ENCODE data around the gene FAM47E.
"Not testable (repeated sequence)": the region's sequence is repeated elsewhere in the genome, so short reads cannot be mapped to it uniquely, and the experiment has no call there.

Gene FAM47E

GRCh38 chr4:76277667-76278066 is 26.1 kb downstream of the FAM47E start:
- H3K36me3 ChIP-seq: no peaks in the 10 kb centered on the region
- no peak overlapping the region for H3K27ac ChIP-seq
- no peak overlapping the region for H3K4me2 ChIP-seq
- H3K4me3 ChIP-seq: no peak overlapping the region
- no peaks in the 10 kb centered on the region for H3K9me3 ChIP-seq
- H3K4me1 ChIP-seq: no peaks in the 10 kb centered on the region
- no peaks in the 10 kb centered on the region for H4K20me1 ChIP-seq
- no peaks in the 10 kb centered on the region for H3K27me3 ChIP-seq
- TF ChIP-seq Cebpa-rat (IDR thresholded peaks at IDR 0.05): no peak
- no peak overlapping the region for H3K9ac ChIP-seq

GRCh38 chr4:76278583-76278982 is 27.1 kb downstream of the FAM47E start:
- Histone ChIP-seq H3K27ac (no peak overlapping the region), H3K36me3 (no peaks in the 10 kb centered on the region), H3K4me3 (no peak overlapping the region), H3K4me1 (no peaks in the 10 kb centered on the region), H3K4me2 (no peak overlapping the region), H3K9ac (no peak overlapping the region), H3K9me3 (no peaks in the 10 kb centered on the region), H4K20me1 (no peaks in the 10 kb centered on the region), H3K27me3 (no peaks in the 10 kb centered on the region)
- no peak for TF ChIP-seq Cebpa-rat (IDR thresholded peaks at IDR 0.05)

GRCh38 chr4:76279462-76279861 is 27.9 kb downstream of the FAM47E start:
- TF ChIP-seq Cebpa-rat (IDR thresholded peaks at IDR 0.05): no peak
- Histone ChIP-seq H3K9ac (no peak overlapping the region), H3K4me1 (no peaks in the 10 kb centered on the region), H3K4me3 (no peak overlapping the region), H3K4me2 (no peak overlapping the region), H3K9me3 (no peaks in the 10 kb centered on the region), H3K36me3 (no peaks in the 10 kb centered on the region), H3K27ac (no peak overlapping the region), H3K27me3 (no peaks in the 10 kb centered on the region), H4K20me1 (no peaks in the 10 kb centered on the region)

DNA sequence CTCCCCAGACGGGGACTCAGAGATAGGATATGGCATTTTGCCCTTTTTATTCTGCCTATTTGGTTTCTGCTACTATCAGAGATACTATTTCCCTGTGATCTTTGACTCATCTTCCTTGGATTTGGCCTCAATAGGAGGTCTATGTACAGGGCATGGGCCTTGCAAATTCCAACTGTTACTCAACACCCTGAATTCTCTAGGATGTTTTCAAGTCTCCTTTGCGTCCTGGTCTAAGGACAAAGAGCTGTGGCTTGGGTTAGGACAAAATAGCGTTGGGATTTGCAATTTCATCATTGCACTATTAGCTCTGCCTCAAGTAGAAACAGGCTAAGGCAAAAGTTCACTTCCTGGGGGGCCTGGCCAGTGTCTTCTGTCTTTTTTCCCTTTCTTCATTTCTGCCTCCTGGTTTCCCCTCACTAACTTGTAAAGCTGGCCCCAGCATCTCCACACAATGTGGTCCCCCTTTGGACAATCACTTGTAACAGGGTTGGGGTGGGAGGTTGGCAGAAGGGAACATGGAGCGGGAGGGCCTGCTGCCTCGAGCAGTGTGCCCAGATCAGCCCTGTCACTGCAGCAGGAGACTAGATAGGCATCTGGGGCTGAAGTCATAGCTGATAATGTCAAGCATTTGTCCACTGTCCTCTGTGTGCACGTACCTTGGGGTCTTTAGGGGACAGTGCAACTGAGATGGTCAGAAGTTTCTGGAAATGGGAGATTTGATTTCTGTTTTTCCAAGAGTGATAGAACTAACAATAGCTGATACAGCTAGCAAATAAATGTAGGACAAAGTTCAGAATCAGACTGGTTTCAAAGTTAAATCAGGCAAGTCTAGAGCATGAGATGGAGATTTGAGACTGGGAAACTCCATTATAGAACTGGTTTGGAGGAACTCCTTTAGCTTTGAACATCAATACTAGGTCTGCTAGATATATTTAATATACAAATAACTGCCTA is 29.2 kb downstream of the FAM47E start:
- TF ChIP-seq Cebpa-rat (IDR thresholded peaks at IDR 0.05): no peak

GRCh38 chr4:76281594-76281993 is 30.1 kb downstream of the FAM47E start:
- H3K27me3 ChIP-seq, H3K9ac ChIP-seq, H3K36me3 ChIP-seq, H3K27ac ChIP-seq, H3K4me1 ChIP-seq, H3K9me3 ChIP-seq, H4K20me1 ChIP-seq, H3K4me2 ChIP-seq, H3K4me3 ChIP-seq: not testable (repeated sequence)

More for the DNA sequence above, 29.2 kb downstream of the FAM47E start:
- Histone ChIP-seq H3K9ac (no peak overlapping the region), H3K4me2 (no peak overlapping the region), H3K4me3 (no peak overlapping the region), H3K9me3 (peaks cover 3% of the 10 kb centered on the region; the same call in 1 of the 2 replicates), H3K27me3 (no peaks in the 10 kb centered on the region), H3K36me3 (no peaks in the 10 kb centered on the region), H3K4me1 (no peaks in the 10 kb centered on the region), H3K27ac (no peak overlapping the region), H4K20me1 (no peaks in the 10 kb centered on the region)

GRCh38 chr4:76282941-76283689 is 31.6 kb downstream of the FAM47E start:
- Histone ChIP-seq H4K20me1 (no peaks in the 10 kb centered on the region), H3K27me3 (no peaks in the 10 kb centered on the region), H3K4me3 (no peak overlapping the region), H3K9me3 (peaks cover 8% of the 10 kb centered on the region; the same call in 1 of the 2 replicates), H3K4me1 (no peaks in the 10 kb centered on the region), H3K9ac (no peak overlapping the region), H3K4me2 (no peak overlapping the region), H3K36me3 (no peaks in the 10 kb centered on the region), H3K27ac (no peak overlapping the region)
- no peak for TF ChIP-seq Cebpa-rat (IDR thresholded peaks at IDR 0.05)

- Histone ChIP-seq H3K9ac (no peak overlapping the region), H3K36me3 (no peaks in the 10 kb centered on the region), H3K9me3 (peaks cover 8% of the 10 kb centered on the region; the same call in 1 of the 2 replicates), H3K4me1 (no peaks in the 10 kb centered on the region), H4K20me1 (no peaks in the 10 kb centered on the region), H3K4me2 (no peak overlapping the region), H3K4me3 (no peak overlapping the region), H3K27me3 (no peaks in the 10 kb centered on the region), H3K27ac (no peak overlapping the region)
- no peak for TF ChIP-seq Cebpa-rat (IDR thresholded peaks at IDR 0.05)
Measured at GRCh38 chr4:76283900-76284299, 32.4 kb downstream of the FAM47E start.

- not testable (repeated sequence) for H3K27me3 ChIP-seq, H3K27ac ChIP-seq
Measured at GRCh38 chr4:76287811-76288210, 36.3 kb downstream of the FAM47E start.

GRCh38 chr4:76292730-76293129 is 41.2 kb downstream of the FAM47E start:
- no peak for TF ChIP-seq Cebpa-rat (IDR thresholded peaks at IDR 0.05)
- peaks cover 17% of the 10 kb centered on the region for H3K9me3 ChIP-seq
- no peaks in the 10 kb centered on the region for H4K20me1 ChIP-seq
- no peak overlapping the region for H3K27ac ChIP-seq
- no peak overlapping the region for H3K9ac ChIP-seq
- no peaks in the 10 kb centered on the region for H3K27me3 ChIP-seq
- H3K4me1 ChIP-seq: no peaks in the 10 kb centered on the region
- H3K4me2 ChIP-seq: no peak overlapping the region
- no peaks in the 10 kb centered on the region for H3K36me3 ChIP-seq
- no peak overlapping the region for H3K4me3 ChIP-seq

More at GRCh38 chr4:76287811-76288210, 36.3 kb downstream of the FAM47E start:
- not testable (repeated sequence) for H3K4me2 ChIP-seq, H3K9ac ChIP-seq, H3K4me1 ChIP-seq, H3K4me3 ChIP-seq, H3K9me3 ChIP-seq, H3K36me3 ChIP-seq, H4K20me1 ChIP-seq

DNA sequence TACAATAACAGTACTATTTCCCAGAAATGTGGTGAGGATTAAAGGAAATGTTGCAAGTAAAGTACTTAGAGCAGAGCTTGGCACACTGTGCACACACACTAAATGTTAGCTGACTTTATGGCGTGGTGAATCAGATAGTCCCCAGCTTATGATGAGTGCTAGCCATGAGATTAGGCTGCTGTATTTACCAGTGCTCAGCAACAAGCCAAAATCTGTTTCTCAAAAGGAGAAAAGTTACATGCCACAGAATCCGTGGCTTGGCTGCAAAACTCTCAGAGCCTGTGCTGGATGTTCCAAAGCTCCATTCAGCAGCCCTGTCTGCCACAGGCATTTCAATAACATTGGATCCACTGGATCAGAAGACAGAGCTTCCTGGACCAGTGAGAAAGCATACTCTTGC is 42.3 kb downstream of the FAM47E start:
- TF ChIP-seq Cebpa-rat (IDR thresholded peaks at IDR 0.05): no peak
- Histone ChIP-seq H3K4me2 (no peak overlapping the region), H3K4me3 (no peak overlapping the region), H3K9me3 (peaks cover 27% of the 10 kb centered on the region), H3K4me1 (no peaks in the 10 kb centered on the region), H3K27ac (no peak overlapping the region), H3K9ac (no peak overlapping the region), H3K36me3 (no peaks in the 10 kb centered on the region), H4K20me1 (no peaks in the 10 kb centered on the region), H3K27me3 (no peaks in the 10 kb centered on the region)
